HG03095 (cell line): ENCODE data around the gene ABHD2.

Experiments used
- ATAC-seq: cut with Tn5 transposase; IDR thresholded peaks from one replicate; pipeline ENCODE4 v1.9.1; 2021; ENCODE audit warnings: moderate library complexity; ENCODE audit not compliant: unreplicated experiment

The ABHD2 gene

GRCh38 chr15:89161666-89162065, 73.4 kb downstream of the ABHD2 start:
- ATAC-seq, result no peak

GRCh38 chr15:89163271-89164055, 75.2 kb downstream of the ABHD2 start:
- ATAC-seq, result no peak

- no peak for ATAC-seq
Measured at GRCh38 chr15:89164712-89165211, 76.5 kb downstream of the ABHD2 start.

- no peak for ATAC-seq
Measured at GRCh38 chr15:89165677-89166076, 77.4 kb downstream of the ABHD2 start.

GRCh38 chr15:89167267-89168176, 79.3 kb downstream of the ABHD2 start:
- peak; percentile 74 for ATAC-seq

GRCh38 chr15:89168316-89168833, 80.1 kb downstream of the ABHD2 start:
- ATAC-seq, result no peak

- ATAC-seq, result no peak
Measured at GRCh38 chr15:89170364-89170763, 82.1 kb downstream of the ABHD2 start.

- ATAC-seq, result no peak
Measured at GRCh38 chr15:89171136-89172072, 83.1 kb downstream of the ABHD2 start.

GRCh38 chr15:89172921-89173320, 84.7 kb downstream of the ABHD2 start:
- no peak for ATAC-seq

- ATAC-seq, result no peak
Measured at GRCh38 chr15:89174476-89174875, 86.2 kb downstream of the ABHD2 start.

GRCh38 chr15:89175617-89176191, 87.4 kb downstream of the ABHD2 start:
- ATAC-seq, result no peak

GRCh38 chr15:89177116-89177515, 88.9 kb downstream of the ABHD2 start:
- no peak for ATAC-seq

GRCh38 chr15:89177633-89178306, 89.5 kb downstream of the ABHD2 start:
- no peak for ATAC-seq

GRCh38 chr15:89178307-89178977, 90.2 kb downstream of the ABHD2 start:
- no peak for ATAC-seq

GRCh38 chr15:89179966-89180875, 92.0 kb downstream of the ABHD2 start:
- no peak for ATAC-seq

- ATAC-seq, result no peak
Measured at GRCh38 chr15:89184357-89184756, 96.1 kb downstream of the ABHD2 start.

- ATAC-seq, result no peak
Measured at GRCh38 chr15:89184886-89185526, 96.8 kb downstream of the ABHD2 start.
